GM12878 (cell line): Measurements from ENCODE around the gene RAB44. TPM values are rescaled to one million over a fixed set of nuclear protein-coding genes. Genes with fewer than 3 reads are reported as not detected.

Experiments used
- ATF2 ChIP-seq: IDR thresholded peaks from 2 replicates; pipeline ENCODE4 v1.6.1; 2012; ENCODE audit warnings: low read length, inconsistent platforms
- BMI1 ChIP-seq: fragments of 450-650 bp; IDR thresholded peaks from 2 replicates; pipeline ENCODE4 v1.6.1; 2016; ENCODE audit warnings: mild to moderate bottlenecking, moderate library complexity, borderline replicate concordance
- CUX1 ChIP-seq: IDR thresholded peaks from 2 replicates; pipeline ENCODE4 v1.6.1; 2012; ENCODE audit warnings: improper control_type of control experiment, low read depth, low read length; ENCODE audit not compliant: insufficient replicate concordance
- E2F8 ChIP-seq: fragments of 450-650 bp; IDR thresholded peaks from 2 replicates; pipeline ENCODE4 v1.6.1; 2018; ENCODE audit warnings: mild to moderate bottlenecking, low read depth, moderate library complexity; ENCODE audit not compliant: partially characterized antibody
- EP300 ChIP-seq, 2 experiments: fragments of 150-350 bp in 1 of 2; IDR thresholded peaks; 2 replicates each; pipeline ENCODE4 v1.6.1; 2011 to 2012; ENCODE audit warnings: low read depth in 2 of 2, low read length in 2 of 2, borderline replicate concordance in 1 of 2, improper control_type of control experiment in 1 of 2, inconsistent platforms in 1 of 2; ENCODE audit not compliant: control insufficient read depth in 1 of 2
- IKZF1 ChIP-seq: fragments of 450-650 bp; conservative IDR thresholded peaks from 2 replicates; pipeline ENCODE4 v1.6.1; 2017; ENCODE audit warnings: antibody characterized with exemption, mild to moderate bottlenecking
- IKZF2 ChIP-seq, 2 experiments: fragments of 450-650 bp; IDR thresholded peaks; 2 replicates each; pipeline ENCODE4 v1.6.1; 2017; ENCODE audit warnings: mild to moderate bottlenecking in 2 of 2, moderate library complexity in 2 of 2
- NR2C2 ChIP-seq: IDR thresholded peaks from 2 replicates; pipeline ENCODE4 v1.6.1; 2011; ENCODE audit warnings: borderline replicate concordance, low read depth; ENCODE audit not compliant: control insufficient read depth, insufficient read length
- NRF1 ChIP-seq: conservative IDR thresholded peaks from 2 replicates; pipeline ENCODE4 v1.6.1; 2011; ENCODE audit warnings: mild to moderate bottlenecking, low read depth, low read length, improper control_type of control experiment
- SKIL ChIP-seq: fragments of 450-650 bp; IDR thresholded peaks from 2 replicates; pipeline ENCODE4 v1.6.1; 2017; ENCODE audit warnings: mild to moderate bottlenecking, low read depth, inconsistent platforms; ENCODE audit not compliant: poor library complexity, severe bottlenecking
- TAF1 ChIP-seq: IDR thresholded peaks from 2 replicates; pipeline ENCODE4 v1.6.1; 2011; ENCODE audit warnings: mild to moderate bottlenecking, low read depth, low read length, borderline replicate concordance
- TCF12 ChIP-seq: IDR thresholded peaks from 2 replicates; pipeline ENCODE4 v1.6.1; 2011; ENCODE audit warnings: low read depth, mild to moderate bottlenecking, low read length
- polyA plus RNA-seq, 11 experiments: library from polyadenylated mRNA; depleted of rRNA in 4 of 11; unstranded in 6 of 11; stranded (reverse) in 5 of 11; fragments of >200 nt; fragmentation: Nextera tagmentation in 4 of 11; fragmentation: Illumina TruSeq in 1 of 11; extraction: Ambion mirVana in 4 of 11; extraction: Trizol in 1 of 11; gene quantifications; 1 replicate in 1 of 11; 2 replicates in 10 of 11; pipeline versions ENCODE4 v1.2.1 to v1.2.3, GENCODE V29; 2011 to 2016; ENCODE audit warnings: inconsistent platforms in 2 of 11, missing spikeins in 2 of 11, low read depth in 1 of 11
- total RNA-seq, 4 experiments: library from RNA; depleted of rRNA in 3 of 4; stranded (reverse); fragments of >200 nt in 3 of 4; fragmentation: Illumina TruSeq in 1 of 4; extraction: Trizol in 1 of 4; gene quantifications; 2 replicates each; pipeline versions ENCODE4 v1.2.1 to v1.2.3, GENCODE V29; 2013 to 2021

RAB44 gene
- total and polyA plus RNA-seq, 10 of the 15 experiments (the other 5 are each of a cell fraction or from before 2014, with no cell fraction given): 0.01 to 0.08 (median 0.05) TPM; not detected in 2

GRCh38 chr6:36657942-36658544, 39.6 kb upstream of the RAB44 start (continued):
- no peak for TF ChIP-seq E2F8
- no peak for TF ChIP-seq SKIL
- TF ChIP-seq ATF2: no peak
- TF ChIP-seq NR2C2: no peak
- TF ChIP-seq BMI1: no peak
- no peak for TF ChIP-seq NRF1
- peak; percentile 13 to 45; a peak in 2 of 4 replicates for TF ChIP-seq IKZF2 (IDR thresholded peaks at IDR 0.05)
- no peak for TF ChIP-seq EP300 (IDR thresholded peaks at IDR 0.05; ENCODE audit: borderline replicate concordance in 1 of 2, control insufficient read depth in 1 of 2, low read depth in 2 of 2, low read length in 2 of 2)
- peak; percentile 48 for TF ChIP-seq IKZF1
- no peak for TF ChIP-seq TAF1
- no peak for TF ChIP-seq CUX1
- no peak for TF ChIP-seq TCF12
